A673 (cell line): ENCODE measurements around the gene ZNF280D.

ENCODE experiments used
- CTCF ChIP-seq: fragments of 300-800, 200-600 bp; sonication (generic); conservative IDR thresholded peaks from 2 replicates; pipeline ENCODE4 v1.5.1; 2017; ENCODE audit warnings: low read depth, mild to moderate bottlenecking, antibody characterized with exemption, low read length, moderate library complexity, mixed read lengths
- EZH2 ChIP-seq: fragments of 200-600 bp; sonication (generic); IDR thresholded peaks from 2 replicates; pipeline ENCODE4 v1.6.1; 2017; ENCODE audit warnings: borderline replicate concordance, low read depth, mild to moderate bottlenecking, mixed read lengths, antibody characterized with exemption, low read length; ENCODE audit not compliant: poor library complexity, severe bottlenecking

GRCh38 chr15:56754772-56755370 is 21.6 kb upstream of the ZNF280D start:
- TF ChIP-seq CTCF (no peak), EZH2 (no peak)
